CD4-positive, alpha-beta T cell (primary cell): ENCODE data around the gene PRKCA. TPM values are rescaled to one million over a fixed set of nuclear protein-coding genes. Genes with fewer than 3 reads are reported as not detected.

Source experiments
- ATAC-seq: fragments of 200-7000 bp; cut with Tn5 transposase; one replicate; pipeline ENCODE4 v1.10.0; 2022; ENCODE audit warnings: mild to moderate bottlenecking; ENCODE audit not compliant: poor library complexity
- CTCF ChIA-PET: fragments of 350-600 bp; sonication (Branson Sonifier 250); formaldehyde crosslinking; loops from one replicate; lab custom pipeline; 2021; ENCODE audit warnings: antibody characterized with exemption, inconsistent platforms; lab: Charles Lee
- POLR2A ChIA-PET: fragments of 350-600 bp; sonication (Branson Sonifier 250); formaldehyde crosslinking; loops from one replicate; lab custom pipeline; 2021; ENCODE audit warnings: antibody characterized with exemption, inconsistent platforms; lab: Charles Lee
- DNase-seq, 14 experiments: peaks; one replicate each; pipeline ENCODE4 v3.0.0-alpha.2; 2013 to 2020; ENCODE audit warnings: mixed read lengths in 2 of 14
- H3K27ac ChIP-seq, 2 donors: one replicate each; pipeline versions ENCODE4 v1.5.1 to v1.7.0; 2013; ENCODE audit warnings: low read length in 2 of 2, low read depth in 1 of 2, mild to moderate bottlenecking in 1 of 2
- H3K27me3 ChIP-seq, 2 experiments: 1 replicate in 1 of 2; 2 replicates in 1 of 2; pipeline versions ENCODE4 v1.6.1 to v1.7.0; 2013; ENCODE audit warnings: low read length in 2 of 2, control low read depth in 1 of 2, mild to moderate bottlenecking in 1 of 2, moderate library complexity in 1 of 2; ENCODE audit not compliant: insufficient read depth in 2 of 2, control insufficient read depth in 1 of 2
- H3K36me3 ChIP-seq: one replicate; pipeline ENCODE4 v1.6.1; 2013; ENCODE audit warnings: low read length, control low read depth; ENCODE audit not compliant: insufficient read depth
- H3K4me1 ChIP-seq: one replicate; pipeline ENCODE4 v1.6.1; 2013; ENCODE audit warnings: low read length, control low read depth; ENCODE audit not compliant: insufficient read depth
- H3K4me3 ChIP-seq: one replicate; pipeline ENCODE4 v1.5.1; 2013; ENCODE audit warnings: mild to moderate bottlenecking, low read length, moderate library complexity
- H3K9me3 ChIP-seq, 2 experiments: 1 replicate in 1 of 2; 2 replicates in 1 of 2; pipeline versions ENCODE4 v1.6.1 to v1.7.0; 2013; ENCODE audit warnings: low read length in 2 of 2, mild to moderate bottlenecking in 2 of 2, control low read depth in 1 of 2, moderate library complexity in 1 of 2; ENCODE audit not compliant: control insufficient read depth in 1 of 2, insufficient read depth in 1 of 2
- H3K27ac Mint-ChIP-seq: one replicate; pipeline ENCODE4 v1.8.0; 2020; ENCODE audit warnings: mixed read lengths
- H3K27me3 Mint-ChIP-seq: one replicate; pipeline ENCODE4 v1.8.0; 2021; ENCODE audit warnings: mixed read lengths
- H3K36me3 Mint-ChIP-seq: one replicate; pipeline ENCODE4 v1.8.0; 2021; ENCODE audit warnings: low read depth, mixed read lengths
- H3K4me1 Mint-ChIP-seq: one replicate; pipeline ENCODE4 v1.8.0; 2021; ENCODE audit warnings: low read depth, mixed read lengths
- H3K4me3 Mint-ChIP-seq: one replicate; pipeline ENCODE4 v1.8.0; 2020; ENCODE audit warnings: mild to moderate bottlenecking, mixed read lengths
- H3K9me3 Mint-ChIP-seq: one replicate; pipeline ENCODE4 v1.8.0; 2020; ENCODE audit warnings: mixed read lengths
- intact Hi-C, 2 experiments: fragments of 100-400 bp; cut with DNase I in 1 of 2; cut with micrococcal nuclease in 1 of 2; formaldehyde crosslinking; loops; one replicate each; pipeline versions ENCODE4 v1.15.1 to v1.9.0; 2023 to 2025; cut with DNase I, micrococcal nuclease
- total RNA-seq, 174 experiments: library from RNA in 2 of 174; stranded (reverse) in 2 of 174; gene quantifications; one replicate each; pipeline ENCODE4 v1.2.3 and lab custom pipeline; 2021 to 2026
- TF ChIP-seq, protein P1 (sequence below): fragments of 200-600 bp; IDR thresholded peaks from one replicate; pipeline ENCODE4 v1.8.0; 2022; ENCODE audit warnings: antibody characterized with exemption, mild to moderate bottlenecking

PRKCA gene
- total RNA-seq, 2 experiments from 2014 or later, result 84.8 to 88.6 TPM

DNA sequence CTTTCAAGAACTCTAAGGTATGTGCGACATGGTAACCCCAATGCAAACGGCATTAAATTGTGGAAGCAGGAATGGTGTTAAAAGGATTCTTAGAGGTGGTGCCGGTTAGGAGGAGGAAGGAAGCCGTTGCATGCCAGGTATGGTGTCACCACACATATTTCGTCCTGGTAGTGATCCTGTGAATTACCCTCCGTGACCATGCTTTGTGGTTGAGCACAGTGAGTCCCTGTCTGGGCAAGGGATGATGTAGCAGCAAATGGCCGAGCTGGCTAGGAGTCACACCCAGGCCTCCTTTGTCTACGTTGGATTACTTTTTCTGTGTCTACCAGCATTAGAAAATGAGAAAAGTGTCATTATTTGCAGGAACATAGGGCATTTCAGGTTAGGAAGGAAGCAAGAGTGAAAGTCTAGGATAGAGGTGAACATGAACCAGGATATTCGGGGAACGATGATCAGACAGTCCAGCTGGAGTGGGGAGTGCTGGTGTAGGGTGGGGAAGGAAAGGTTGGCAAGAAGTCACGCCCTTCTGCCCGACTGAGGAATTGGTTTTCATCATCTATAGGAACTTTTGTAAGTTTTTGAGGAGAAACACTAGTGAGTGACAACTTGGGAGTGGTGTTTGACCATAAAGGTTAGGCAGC is 123.5 kb downstream of the PRKCA start:
- TF ChIP-seq, protein P1, sequence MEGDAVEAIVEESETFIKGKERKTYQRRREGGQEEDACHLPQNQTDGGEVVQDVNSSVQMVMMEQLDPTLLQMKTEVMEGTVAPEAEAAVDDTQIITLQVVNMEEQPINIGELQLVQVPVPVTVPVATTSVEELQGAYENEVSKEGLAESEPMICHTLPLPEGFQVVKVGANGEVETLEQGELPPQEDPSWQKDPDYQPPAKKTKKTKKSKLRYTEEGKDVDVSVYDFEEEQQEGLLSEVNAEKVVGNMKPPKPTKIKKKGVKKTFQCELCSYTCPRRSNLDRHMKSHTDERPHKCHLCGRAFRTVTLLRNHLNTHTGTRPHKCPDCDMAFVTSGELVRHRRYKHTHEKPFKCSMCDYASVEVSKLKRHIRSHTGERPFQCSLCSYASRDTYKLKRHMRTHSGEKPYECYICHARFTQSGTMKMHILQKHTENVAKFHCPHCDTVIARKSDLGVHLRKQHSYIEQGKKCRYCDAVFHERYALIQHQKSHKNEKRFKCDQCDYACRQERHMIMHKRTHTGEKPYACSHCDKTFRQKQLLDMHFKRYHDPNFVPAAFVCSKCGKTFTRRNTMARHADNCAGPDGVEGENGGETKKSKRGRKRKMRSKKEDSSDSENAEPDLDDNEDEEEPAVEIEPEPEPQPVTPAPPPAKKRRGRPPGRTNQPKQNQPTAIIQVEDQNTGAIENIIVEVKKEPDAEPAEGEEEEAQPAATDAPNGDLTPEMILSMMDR, result no peak
- CTCF ChIA-PET, result interaction anchor here (0.6 to 1.7 kb wide), 2 partner anchors 91 to 171 kb away, joined by 3 read pairs; no protein-coding TSS in a partner anchor
- Histone ChIP-seq H3K36me3 (no peaks in the 10 kb centered on the region), H3K4me1 (peaks cover 23% of the 10 kb centered on the region), H3K4me3 (no peak overlapping the region), H3K27me3 (no peaks in the 10 kb centered on the region), H3K9me3 (no peaks in the 10 kb centered on the region), H3K27ac (no peak overlapping the region)
- POLR2A ChIA-PET, result interaction anchor here (1.0 kb wide), 1 partner anchor 170 kb away, joined by 3 read pairs; no protein-coding TSS in a partner anchor
- H3K27ac Mint-ChIP-seq, result peak overlapping the region; percentile 59
- ATAC-seq (peak; percentile 6), DNase-seq (no peak)
- no peaks in the 10 kb centered on the region for H3K9me3 Mint-ChIP-seq
- H3K36me3 Mint-ChIP-seq, result peaks cover 4% of the 10 kb centered on the region
- H3K4me1 Mint-ChIP-seq, result peaks cover 82% of the 10 kb centered on the region
- H3K4me3 Mint-ChIP-seq, result peak overlapping the region; percentile 43
- H3K27me3 Mint-ChIP-seq, result no peaks in the 10 kb centered on the region
- intact Hi-C loops, result loop anchor here (1.0 to 10.0 kb wide), 8 partner anchors 54 to 249 kb away; no protein-coding TSS in a partner anchor

DNA sequence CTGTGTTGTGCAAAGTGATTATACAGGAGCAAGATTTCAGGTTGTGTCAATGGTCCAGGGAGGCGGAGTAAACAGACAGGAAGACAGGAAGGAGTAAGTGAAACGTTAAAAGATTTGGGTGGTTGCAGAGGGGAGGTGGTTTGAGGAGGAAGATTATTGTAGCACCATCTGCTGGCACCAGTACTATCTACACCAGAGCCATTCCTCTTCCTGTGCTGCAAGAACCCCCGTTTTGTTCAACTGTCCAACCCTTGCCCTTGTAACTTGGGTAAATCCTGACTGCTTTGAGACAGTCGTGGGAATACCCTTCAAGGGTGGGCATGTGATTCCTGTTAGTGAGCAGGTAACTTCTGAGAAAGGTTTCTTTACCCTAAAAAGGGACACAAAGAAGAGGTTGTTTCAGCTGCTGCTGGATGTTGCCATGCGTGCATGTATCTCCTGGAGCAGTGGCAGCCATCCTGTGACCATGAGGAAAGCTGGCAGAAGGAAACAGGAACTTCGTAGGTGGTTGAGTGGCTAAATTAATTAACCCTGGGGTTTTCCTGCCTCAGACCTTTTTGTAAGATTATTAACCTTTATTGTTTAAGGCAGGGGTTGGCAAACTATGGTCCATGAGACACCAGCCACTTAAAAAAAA is 124.1 kb downstream of the PRKCA start:
- peaks cover 75% of the 10 kb centered on the region for H3K4me1 Mint-ChIP-seq
- H3K27ac Mint-ChIP-seq, result peak overlapping the region; percentile 59
- H3K4me3 Mint-ChIP-seq, result peak overlapping the region; percentile 43
- DNase-seq, result peak in 13 of 14 experiments; percentile 11 to 81 (median 34)
- H3K36me3 Mint-ChIP-seq, result no peaks in the 10 kb centered on the region
- no peak overlapping the region for H3K27ac ChIP-seq
- no peaks in the 10 kb centered on the region for H3K9me3 ChIP-seq
- H3K27me3 Mint-ChIP-seq, result no peaks in the 10 kb centered on the region
- intact Hi-C loops, result loop anchor here (1.0 to 10.0 kb wide), 8 partner anchors 54 to 248 kb away; no protein-coding TSS in a partner anchor
- TF ChIP-seq, protein P1, result peak; percentile 69
- CTCF ChIA-PET, result interaction anchor here (0.6 to 1.7 kb wide), 3 partner anchors 92 to 248 kb away, joined by 3 read pairs; no protein-coding TSS in a partner anchor
- peaks cover 26% of the 10 kb centered on the region for H3K4me1 ChIP-seq
- no peak overlapping the region for H3K4me3 ChIP-seq
- H3K27me3 ChIP-seq, result no peaks in the 10 kb centered on the region
- no peaks in the 10 kb centered on the region for H3K36me3 ChIP-seq
- POLR2A ChIA-PET, result interaction anchor here (1.0 kb wide), 1 partner anchor 171 kb away, joined by 3 read pairs; no protein-coding TSS in a partner anchor
- H3K9me3 Mint-ChIP-seq, result no peaks in the 10 kb centered on the region
- ATAC-seq, result peak; percentile 98

DNA sequence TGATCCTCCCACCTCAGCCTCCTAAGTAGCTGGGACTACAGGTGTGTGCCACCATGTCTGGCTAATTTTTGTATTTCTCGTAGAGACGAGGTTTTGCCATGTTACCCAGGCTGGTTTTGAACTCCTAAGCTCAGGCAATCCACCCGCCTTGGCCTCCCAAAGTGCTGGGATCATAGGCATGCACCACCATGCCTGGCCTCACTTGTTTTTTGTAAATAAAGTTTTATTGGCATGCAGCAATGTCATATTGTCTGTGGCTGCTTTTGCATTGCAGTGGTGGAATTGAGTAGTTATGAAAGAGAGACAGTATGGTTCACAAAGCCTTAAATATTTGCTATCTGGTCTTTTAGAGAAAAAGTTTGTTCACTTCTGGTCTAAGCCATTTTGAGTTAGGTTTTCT is 124.7 kb downstream of the PRKCA start:
- intact Hi-C loops, result loop anchor here (2.0 to 10.0 kb wide), 5 partner anchors 55 to 248 kb away; no protein-coding TSS in a partner anchor
- CTCF ChIA-PET, result interaction anchor here (0.7 to 1.7 kb wide), 2 partner anchors 93 to 247 kb away, joined by 3 read pairs; no protein-coding TSS in a partner anchor
- no peak overlapping the region for H3K4me3 ChIP-seq
- H3K27ac ChIP-seq, result no peak overlapping the region
- DNase-seq (no peak), ATAC-seq (no peak)
- H3K36me3 ChIP-seq, result no peaks in the 10 kb centered on the region
- H3K9me3 Mint-ChIP-seq, result no peaks in the 10 kb centered on the region
- H3K4me3 Mint-ChIP-seq, result no peak overlapping the region
- H3K27me3 ChIP-seq, result no peaks in the 10 kb centered on the region
- no peak overlapping the region for H3K27ac Mint-ChIP-seq
- TF ChIP-seq, protein P1, result no peak
- POLR2A ChIA-PET, result interaction anchor here (1.0 kb wide), 1 partner anchor 171 kb away, joined by 3 read pairs; no protein-coding TSS in a partner anchor
- no peaks in the 10 kb centered on the region for H3K36me3 Mint-ChIP-seq
- H3K4me1 Mint-ChIP-seq, result peaks cover 70% of the 10 kb centered on the region
- no peaks in the 10 kb centered on the region for H3K9me3 ChIP-seq
- no peaks in the 10 kb centered on the region for H3K27me3 Mint-ChIP-seq
- H3K4me1 ChIP-seq, result peaks cover 30% of the 10 kb centered on the region
